Lung (tissue), 13 donors: Measurements from ENCODE around the gene ATRX. TPM values are rescaled to one million over a fixed set of nuclear protein-coding genes. Genes with fewer than 3 reads are reported as not detected.

ENCODE experiments used
- ATAC-seq: fragments of 200-7000 bp; cut with Tn5 transposase; one replicate; pipeline ENCODE4 v1.9.1; 2020; ENCODE audit warnings: moderate number of reproducible peaks; ENCODE audit not compliant: insufficient read depth, low FRiP score
- DNase-seq, 3 donors: peaks; one replicate each; pipeline ENCODE4 v3.0.0-alpha.2; 2013 to 2017
- H3K27ac ChIP-seq, 2 donors: one replicate each; pipeline ENCODE4 v1.5.1; 2013; ENCODE audit warnings: mild to moderate bottlenecking in 2 of 2, moderate library complexity in 2 of 2, control low read depth in 1 of 2, inconsistent platforms in 1 of 2, low read depth in 1 of 2, low read length in 1 of 2
- H3K27me3 ChIP-seq, 3 donors: one replicate each; pipeline ENCODE4 v1.5.1; 2013; ENCODE audit warnings: low read length in 2 of 3; ENCODE audit not compliant: control insufficient read depth in 3 of 3, insufficient read depth in 3 of 3
- H3K36me3 ChIP-seq, 4 donors: one replicate each; pipeline ENCODE4 v1.5.1; 2013; ENCODE audit warnings: low read length in 4 of 4, mild to moderate bottlenecking in 1 of 4, moderate library complexity in 1 of 4; ENCODE audit not compliant: control insufficient read depth in 4 of 4, insufficient read depth in 4 of 4
- H3K4me1 ChIP-seq, 5 donors: one replicate each; pipeline ENCODE4 v1.5.1; 2013; ENCODE audit warnings: low read length in 5 of 5, mild to moderate bottlenecking in 2 of 5, moderate library complexity in 1 of 5; ENCODE audit not compliant: control insufficient read depth in 5 of 5, insufficient read depth in 5 of 5
- H3K4me3 ChIP-seq: one replicate; pipeline ENCODE4 v1.5.1; 2013; ENCODE audit warnings: mild to moderate bottlenecking, control low read depth, moderate library complexity
- H3K9ac ChIP-seq, 2 donors: one replicate each; pipeline ENCODE4 v1.5.1; 2013; ENCODE audit warnings: low read length in 2 of 2, control low read depth in 1 of 2; ENCODE audit not compliant: insufficient read depth in 1 of 2
- H3K9me3 ChIP-seq, 4 donors: one replicate each; pipeline ENCODE4 v1.5.1; 2013; ENCODE audit warnings: low read length in 3 of 4, mild to moderate bottlenecking in 1 of 4, moderate library complexity in 1 of 4; ENCODE audit not compliant: control insufficient read depth in 4 of 4, insufficient read depth in 3 of 4
- WGBS, 2 donors: extraction: QIAGEN DNeasy Blood & Tissue Kit; methylation state at CpG; one replicate each; pipeline ENCODE4 v1.1.7; 2013; 5-methylcytosine and 5-hydroxymethylcytosine counted together
- polyA plus RNA-seq, 2 donors: library from polyadenylated mRNA; stranded (reverse); fragments of 200-250 nt; gene quantifications; one replicate each; pipeline ENCODE4 v1.2.1, GENCODE V29; 2013
- small RNA-seq: library from RNA; depleted of rRNA; stranded (forward); fragments of <200 nt; gene quantifications from one replicate; pipeline ENCODE3, GENCODE V24; 2014; ENCODE audit warnings: low replicate concordance
- total RNA-seq, 2 donors: library from RNA; depleted of rRNA in 1 of 2; stranded (reverse); fragments of >200 nt in 1 of 2; gene quantifications; one replicate each; pipeline ENCODE4 v1.2.1, GENCODE V29; 2014 to 2021
- TF ChIP-seq, protein P1 (sequence below): IDR thresholded peaks from 2 replicates; pipeline ENCODE4 v1.5.1; 2012; ENCODE audit warnings: mild to moderate bottlenecking; ENCODE audit errors: control extremely low read depth, extremely low read depth
- donor health status: control.
- donor health status: control.
- donor health status: Bipolar disorder and iron deficiency.
- donor health status: healthy.
- donor health status: DM: yes; HTN: yes; CAD: no.

The ATRX gene
- total and polyA plus RNA-seq, 4 donors, result 10.6 to 208 (median 36.9) TPM

DNA sequence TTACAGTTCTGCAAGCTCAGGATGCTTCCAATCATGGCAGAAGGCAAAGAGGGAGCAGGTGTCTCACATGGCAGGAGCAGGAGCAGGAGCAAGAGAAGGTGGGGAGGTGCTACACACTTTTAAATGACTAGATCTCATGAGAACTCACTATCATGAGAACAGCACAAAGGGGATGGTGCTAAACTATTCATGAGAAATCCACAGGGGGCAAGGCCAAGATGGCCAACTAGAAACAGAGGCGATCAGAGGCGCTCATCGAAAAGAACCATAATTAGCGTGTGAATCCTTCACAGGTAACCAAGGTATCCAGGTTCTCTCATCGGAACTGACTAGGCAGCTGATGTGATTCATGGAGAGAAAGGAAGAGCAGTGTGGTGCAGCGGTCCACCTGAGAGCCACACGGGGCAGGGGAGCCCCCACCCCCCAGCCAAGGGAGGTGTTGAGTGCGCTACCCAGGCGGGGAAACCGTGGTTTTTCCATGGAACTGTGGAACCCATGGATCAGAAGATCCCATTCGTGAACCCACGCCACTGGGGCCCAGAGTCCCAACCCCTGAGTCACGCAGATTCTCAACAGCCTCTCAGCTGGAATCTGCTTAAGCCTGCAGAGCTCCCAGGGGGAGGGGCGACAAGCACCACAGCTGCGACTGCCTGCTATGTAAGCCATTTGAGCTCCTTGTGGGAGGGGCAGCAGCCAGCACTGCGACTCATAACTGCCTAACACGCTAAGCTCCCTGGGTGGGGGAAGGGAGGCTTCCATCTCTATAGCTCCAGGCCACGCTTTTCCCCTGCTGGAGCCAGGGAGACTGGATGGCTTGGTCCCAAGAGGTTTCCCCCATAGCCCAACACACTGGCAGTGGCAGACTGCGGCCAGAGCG is 292.1 kb downstream of the ATRX start:
- Histone ChIP-seq H3K27me3 (peaks cover 0 to 7% (median 0%) of the 10 kb centered on the region in 3 donors), H3K4me1 (no peaks in the 10 kb centered on the region), H3K9me3 (peaks cover 0 to 3% (median 0%) of the 10 kb centered on the region in 4 donors), H3K9ac (no peak overlapping the region), H3K36me3 (no peaks in the 10 kb centered on the region), H3K4me3 (no peak overlapping the region), H3K27ac (no peak overlapping the region)
- DNase-seq (peak; percentile 53 to 63 (median 53)), ATAC-seq (no peak)
- TF ChIP-seq, protein P1, sequence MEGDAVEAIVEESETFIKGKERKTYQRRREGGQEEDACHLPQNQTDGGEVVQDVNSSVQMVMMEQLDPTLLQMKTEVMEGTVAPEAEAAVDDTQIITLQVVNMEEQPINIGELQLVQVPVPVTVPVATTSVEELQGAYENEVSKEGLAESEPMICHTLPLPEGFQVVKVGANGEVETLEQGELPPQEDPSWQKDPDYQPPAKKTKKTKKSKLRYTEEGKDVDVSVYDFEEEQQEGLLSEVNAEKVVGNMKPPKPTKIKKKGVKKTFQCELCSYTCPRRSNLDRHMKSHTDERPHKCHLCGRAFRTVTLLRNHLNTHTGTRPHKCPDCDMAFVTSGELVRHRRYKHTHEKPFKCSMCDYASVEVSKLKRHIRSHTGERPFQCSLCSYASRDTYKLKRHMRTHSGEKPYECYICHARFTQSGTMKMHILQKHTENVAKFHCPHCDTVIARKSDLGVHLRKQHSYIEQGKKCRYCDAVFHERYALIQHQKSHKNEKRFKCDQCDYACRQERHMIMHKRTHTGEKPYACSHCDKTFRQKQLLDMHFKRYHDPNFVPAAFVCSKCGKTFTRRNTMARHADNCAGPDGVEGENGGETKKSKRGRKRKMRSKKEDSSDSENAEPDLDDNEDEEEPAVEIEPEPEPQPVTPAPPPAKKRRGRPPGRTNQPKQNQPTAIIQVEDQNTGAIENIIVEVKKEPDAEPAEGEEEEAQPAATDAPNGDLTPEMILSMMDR, result no peak
- 63 to 87% methylated on average over 19 to 20 of the region's 20 CpGs for WGBS, 2 donors

DNA sequence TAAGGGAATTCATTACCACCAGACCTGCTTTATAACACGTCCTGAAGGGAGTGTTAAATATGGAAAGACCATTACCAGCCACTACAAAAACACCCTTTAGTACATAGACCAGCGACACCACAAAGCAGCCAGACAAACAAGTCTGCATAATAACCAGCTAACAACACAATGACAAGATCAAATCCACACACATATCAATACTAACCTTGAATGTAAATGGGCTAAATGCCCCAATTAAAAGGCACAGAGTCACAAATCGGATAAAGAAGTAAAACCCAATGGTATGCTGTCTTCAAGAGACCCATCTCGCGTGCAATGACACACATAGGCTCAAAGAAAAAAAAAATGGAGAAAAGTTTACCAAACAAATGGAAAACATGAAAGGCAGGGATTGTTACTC is 302.0 kb downstream of the ATRX start:
- DNase-seq, result no peak
- H3K4me3 ChIP-seq, result no peak overlapping the region
- 74 to 96% methylated on average over 5 of the region's 5 CpGs for WGBS, 2 donors

DNA sequence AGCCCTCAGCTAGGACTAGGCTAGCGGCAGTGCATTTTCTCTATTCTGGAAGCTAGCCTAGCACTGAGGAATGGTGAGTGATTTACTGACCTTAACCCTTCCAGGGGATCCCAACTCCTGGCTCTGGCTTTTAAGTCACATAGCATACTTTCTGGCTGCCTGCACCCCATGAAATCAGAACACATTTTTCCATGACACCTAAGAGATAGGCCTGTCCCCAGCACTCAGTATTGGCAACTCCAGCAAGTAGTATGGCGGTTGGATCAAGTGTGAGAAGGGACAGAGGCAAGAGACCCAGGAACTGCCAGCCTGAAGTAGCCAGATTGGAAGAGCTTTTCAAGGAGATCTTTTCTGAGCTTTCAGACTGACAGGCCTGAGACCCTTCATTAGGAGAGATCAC is 330.6 kb downstream of the ATRX start:
- ATAC-seq, result no peak
- 78 to 93% methylated on average over 2 of the region's 2 CpGs for WGBS, 2 donors
- Histone ChIP-seq H3K9me3 (no peaks in the 10 kb centered on the region), H3K9ac (no peak overlapping the region), H3K4me1 (no peaks in the 10 kb centered on the region), H3K27ac (no peak overlapping the region), H3K4me3 (no peak overlapping the region), H3K36me3 (no peaks in the 10 kb centered on the region), H3K27me3 (no peaks in the 10 kb centered on the region)
- TF ChIP-seq, protein P1, result no peak
- DNase-seq, result no peak

More for the DNA sequence above, 302.0 kb downstream of the ATRX start:
- Histone ChIP-seq H3K9ac (no peak overlapping the region), H3K36me3 (no peaks in the 10 kb centered on the region), H3K27me3 (no peaks in the 10 kb centered on the region), H3K27ac (no peak overlapping the region), H3K4me1 (no peaks in the 10 kb centered on the region), H3K9me3 (peaks cover 0 to 2% (median 0%) of the 10 kb centered on the region in 4 donors)
- ATAC-seq, result no peak
- TF ChIP-seq, protein P1, result no peak

Small RNA genes lying within 50 kb of the gene (small RNA-seq; reads per million reads assigned to genes)
- not detected for gene FABP5P15

Other genes starting within 250 kb of the ATRX start
- gene MAGT1, start 109.2 kb upstream of the ATRX start, total RNA-seq, result 10 to 100 TPM; 72.5 to 80.0 TPM
- gene MAGT1, start 109.2 kb upstream of the ATRX start, polyA plus RNA-seq, result 10 to 100 TPM; 15.3 to 42.2 TPM
- gene COX7B, start 113.3 kb upstream of the ATRX start, total RNA-seq, result 100 to 1,000 TPM; 141 to 168 TPM
- 1,000 to 10,000 TPM in 1 of 2 donors, 100 to 1,000 TPM in 1; 532 to 1,269 TPM for gene COX7B, start 113.3 kb upstream of the ATRX start, polyA plus RNA-seq
- gene ATP7A, start 124.5 kb upstream of the ATRX start, total RNA-seq, result 10 to 100 TPM; 11.3 to 23.5 TPM
- 1 to 10 TPM; 2.5 to 3.6 TPM for gene ATP7A, start 124.5 kb upstream of the ATRX start, polyA plus RNA-seq
- not detected for gene PGAM4, start 183.4 kb upstream of the ATRX start, total RNA-seq
- under 1 TPM in 1 of 2 donors, not detected in 1; 0.08 TPM for gene PGAM4, start 183.4 kb upstream of the ATRX start, polyA plus RNA-seq